IMR-90 (cell line): ENCODE measurements around the gene LAMA3. TPM values are rescaled to one million over a fixed set of nuclear protein-coding genes. Genes with fewer than 3 reads are reported as not detected.

ENCODE experiments used
- ATAC-seq: fragments of 200-7000 bp; cut with Tn5 transposase; 2 replicates; pipeline ENCODE4 v1.9.1; 2020; ENCODE audit warnings: low read depth, mild to moderate bottlenecking, moderate library complexity
- BruUV-seq: library from RNA; stranded (reverse); fragments of 400-500 nt; replicated peaks from 2 replicates; lab custom pipeline; 2021; lab: Mats Ljungman, UMichigan
- CTCF ChIA-PET: fragments of 300-600 bp; formaldehyde crosslinking; extraction: SDS; loops from one replicate; lab custom pipeline; 2021; ENCODE audit warnings: antibody characterized with exemption; lab: Yijun Ruan, JAX
- POLR2A ChIA-PET: fragments of 300-600 bp; sonication (Branson Sonifier 250); formaldehyde crosslinking; loops from one replicate; lab custom pipeline; 2022; ENCODE audit warnings: antibody characterized with exemption; ENCODE audit not compliant: unreplicated experiment; lab: Charles Lee
- DNase-seq: peaks from one replicate; pipeline ENCODE4 v3.0.0; 2013
- H2AFZ ChIP-seq: replicated peaks from 2 replicates; pipeline ENCODE3; 2013; ENCODE audit warnings: low read length, mild to moderate bottlenecking; ENCODE audit not compliant: poor library complexity
- H2AK5ac ChIP-seq: 2 replicates; pipeline ENCODE4 v1.6.1; 2013; ENCODE audit warnings: low read depth, low read length, inconsistent platforms
- H2AK9ac ChIP-seq: replicated peaks from 2 replicates; pipeline ENCODE3; 2013; ENCODE audit warnings: mild to moderate bottlenecking, low read depth, low read length, moderate library complexity; ENCODE audit not compliant: poor library complexity
- H2BK120ac ChIP-seq: 2 replicates; pipeline ENCODE4 v1.6.1; 2013; ENCODE audit warnings: low read depth, low read length, inconsistent platforms
- H2BK15ac ChIP-seq: 3 replicates; pipeline ENCODE4 v1.6.1; 2013; ENCODE audit warnings: low read depth, low read length, inconsistent platforms
- H2BK20ac ChIP-seq: 2 replicates; pipeline ENCODE4 v1.6.1; 2013; ENCODE audit warnings: low read depth, mild to moderate bottlenecking, inconsistent platforms, low read length, moderate library complexity
- H2BK5ac ChIP-seq: 2 replicates; pipeline ENCODE4 v1.6.1; 2013; ENCODE audit warnings: mild to moderate bottlenecking, low read depth, low read length, inconsistent platforms; ENCODE audit not compliant: poor library complexity, severe bottlenecking
- H3K14ac ChIP-seq: replicated peaks from 2 replicates; pipeline ENCODE4 v1.6.1; 2013; ENCODE audit warnings: low read depth, low read length, inconsistent platforms
- H3K18ac ChIP-seq: 2 replicates; pipeline ENCODE4 v1.6.1; 2013; ENCODE audit warnings: low read depth, low read length, control low read depth
- H3K23ac ChIP-seq: 2 replicates; pipeline ENCODE4 v1.6.1; 2013; ENCODE audit warnings: low read depth, low read length, inconsistent platforms
- H3K27ac ChIP-seq: 2 replicates; pipeline ENCODE4 v1.5.1; 2013; ENCODE audit warnings: mild to moderate bottlenecking, control low read depth, low read length; ENCODE audit not compliant: insufficient read depth
- H3K27me3 ChIP-seq: 2 replicates; pipeline ENCODE4 v1.6.1; 2013; ENCODE audit warnings: low read length; ENCODE audit not compliant: control insufficient read depth, insufficient read depth
- H3K36me3 ChIP-seq: 2 replicates; pipeline ENCODE4 v1.6.1; 2013; ENCODE audit warnings: low read length, mixed read lengths; ENCODE audit not compliant: control insufficient read depth, insufficient read depth
- H3K4ac ChIP-seq: 2 replicates; pipeline ENCODE4 v1.6.1; 2013; ENCODE audit warnings: low read depth, low read length, inconsistent platforms
- H3K4me1 ChIP-seq: 2 replicates; pipeline ENCODE4 v1.6.1; 2013; ENCODE audit warnings: low read length, mixed read lengths; ENCODE audit not compliant: control insufficient read depth, insufficient read depth
- H3K4me2 ChIP-seq: 2 replicates; pipeline ENCODE4 v1.6.1; 2013; ENCODE audit warnings: low read depth, mild to moderate bottlenecking, control low read depth, low read length, moderate library complexity
- H3K4me3 ChIP-seq: 2 replicates; pipeline ENCODE4 v1.5.1; 2013; ENCODE audit warnings: low read depth, mild to moderate bottlenecking, control low read depth, low read length, moderate library complexity; ENCODE audit not compliant: insufficient read depth
- H3K56ac ChIP-seq: 2 replicates; pipeline ENCODE4 v1.6.1; 2013; ENCODE audit warnings: low read length, inconsistent platforms; ENCODE audit not compliant: insufficient read depth; ENCODE audit errors: extremely low read depth
- H3K79me1 ChIP-seq, 2 experiments: 2 replicates each; pipeline ENCODE4 v1.6.1; 2013; ENCODE audit warnings: low read length in 2 of 2, inconsistent platforms in 1 of 2, low read depth in 1 of 2
- H3K9ac ChIP-seq: 2 replicates; pipeline ENCODE4 v1.6.1; 2013; ENCODE audit warnings: low read depth, low read length, control low read depth
- H3K9me1 ChIP-seq: 2 replicates; pipeline ENCODE4 v1.6.1; 2013; ENCODE audit warnings: low read length, inconsistent platforms; ENCODE audit not compliant: insufficient read depth
- H3K9me3 ChIP-seq: 2 replicates; pipeline ENCODE4 v1.6.1; 2013; ENCODE audit warnings: low read length; ENCODE audit not compliant: control insufficient read depth, insufficient read depth
- H4K20me1 ChIP-seq: 2 replicates; pipeline ENCODE4 v1.6.1; 2013; ENCODE audit warnings: low read length, inconsistent platforms; ENCODE audit not compliant: insufficient read depth
- H4K5ac ChIP-seq: 2 replicates; pipeline ENCODE4 v1.6.1; 2013; ENCODE audit warnings: mild to moderate bottlenecking, low read depth, low read length, control low read depth
- H4K8ac ChIP-seq, 2 experiments: 2 replicates each; pipeline ENCODE4 v1.6.1; 2013; ENCODE audit warnings: low read depth in 2 of 2, low read length in 2 of 2, control low read depth in 1 of 2, inconsistent platforms in 1 of 2
- H4K91ac ChIP-seq: 2 replicates; pipeline ENCODE4 v1.6.1; 2013; ENCODE audit warnings: low read depth, low read length, inconsistent platforms; ENCODE audit not compliant: insufficient read depth
- BHLHE40 ChIP-seq: fragments of 150-350 bp; IDR thresholded peaks from 2 replicates; pipeline ENCODE4 v1.6.1; 2016; ENCODE audit warnings: mild to moderate bottlenecking, low read depth, low read length
- CEBPB ChIP-seq: IDR thresholded peaks from 2 replicates; pipeline ENCODE4 v1.6.1; 2012; ENCODE audit warnings: low read depth, low read length, improper control_type of control experiment
- MAFK ChIP-seq: IDR thresholded peaks from 2 replicates; pipeline ENCODE4 v1.6.1; 2012; ENCODE audit warnings: low read depth, low read length, improper control_type of control experiment
- MAZ ChIP-seq: IDR thresholded peaks from 2 replicates; pipeline ENCODE4 v1.6.1; 2012; ENCODE audit warnings: low read depth, mild to moderate bottlenecking, low read length, improper control_type of control experiment, moderate library complexity, borderline replicate concordance
- MXI1 ChIP-seq: IDR thresholded peaks from 2 replicates; pipeline ENCODE4 v1.6.1; 2012; ENCODE audit warnings: low read depth, mild to moderate bottlenecking, low read length, moderate library complexity, borderline replicate concordance
- NFE2L2 ChIP-seq: fragments of 150-350 bp; IDR thresholded peaks from 2 replicates; pipeline ENCODE4 v1.6.1; 2016; ENCODE audit warnings: low read depth, mild to moderate bottlenecking, low read length
- POLR2A ChIP-seq: IDR thresholded peaks from 2 replicates; pipeline ENCODE4 v1.6.1; 2012; ENCODE audit warnings: mild to moderate bottlenecking, low read depth, low read length
- RAD21 ChIP-seq: IDR thresholded peaks from 2 replicates; pipeline ENCODE4 v1.6.1; 2012; ENCODE audit warnings: low read length, improper control_type of control experiment
- RCOR1 ChIP-seq: IDR thresholded peaks from 2 replicates; pipeline ENCODE4 v1.6.1; 2012; ENCODE audit warnings: mild to moderate bottlenecking, low read length, improper control_type of control experiment; ENCODE audit not compliant: insufficient replicate concordance
- RFX5 ChIP-seq: IDR thresholded peaks from 2 replicates; pipeline ENCODE4 v1.8.0; 2012; ENCODE audit warnings: low read depth, mild to moderate bottlenecking, low read length, moderate library complexity
- SMC3 ChIP-seq: fragments of 150-350 bp; IDR thresholded peaks from 2 replicates; pipeline ENCODE4 v1.6.1; 2016; ENCODE audit warnings: low read depth, mild to moderate bottlenecking, antibody characterized with exemption, low read length, moderate library complexity
- whole genome bisulfite sequencing, 2 experiments: methylation state at CpG; one replicate each; pipeline versions ENCODE4 v1.1.5 to v1.1.7; 2013; ENCODE audit warnings: missing lambda C conversion rate in 2 of 2; ENCODE audit not compliant: insufficient read length in 1 of 2; ENCODE audit errors: extremely low coverage in 2 of 2; 5-methylcytosine and 5-hydroxymethylcytosine counted together
- dilution Hi-C: fragments of 300-500 bp; cut with HindIII; formaldehyde crosslinking; loops from one replicate; pipeline ENCODE4 v1.14.3; 2018; ENCODE audit warnings: low sequenced_read_pairs; ENCODE audit not compliant: unreplicated experiment
- in situ Hi-C: fragments of 300-500 bp; cut with MboI; formaldehyde crosslinking; loops from 3 replicates; pipeline ENCODE4 v1.14.3; 2019; ENCODE audit warnings: low sequenced_read_pairs, inconsistent platforms, mixed read lengths
- intact Hi-C: fragments of 100-400 bp; cut with micrococcal nuclease; formaldehyde crosslinking; loops from 2 replicates; pipeline ENCODE4 v1.10.0; 2022
- polyA plus RNA-seq, 3 experiments: library from polyadenylated mRNA; depleted of rRNA; stranded (reverse); fragments of >200 nt; gene quantifications; 2 replicates each; pipeline ENCODE4 v1.2.3, GENCODE V29; 2012; ENCODE audit warnings: low replicate concordance in 1 of 3
- total RNA-seq: library from RNA; depleted of rRNA; stranded (reverse); fragments of >200 nt; gene quantifications from 2 replicates; pipeline ENCODE4 v1.2.3, GENCODE V29; 2012
- TF ChIP-seq, protein P1 (sequence below): conservative IDR thresholded peaks from 2 replicates; pipeline ENCODE4 v1.5.1; 2012; ENCODE audit warnings: mild to moderate bottlenecking, low read depth, low read length, improper control_type of control experiment
- TF ChIP-seq, protein P2 (sequence below): fragments of 150-350 bp; IDR thresholded peaks from 2 replicates; pipeline ENCODE4 v1.6.1; 2016; ENCODE audit warnings: low read depth, mild to moderate bottlenecking, low read length, moderate library complexity, borderline replicate concordance
- TF ChIP-seq, protein P3 (sequence below): fragments of 150-350 bp; IDR thresholded peaks from 2 replicates; pipeline ENCODE4 v1.6.1; 2017; ENCODE audit warnings: mild to moderate bottlenecking, antibody characterized with exemption, low read length, low read depth

LAMA3 gene
- total and polyA plus RNA-seq, 2 of the 4 experiments (the other 2 are of a cell fraction), result 0.18 to 0.19 TPM

DNA sequence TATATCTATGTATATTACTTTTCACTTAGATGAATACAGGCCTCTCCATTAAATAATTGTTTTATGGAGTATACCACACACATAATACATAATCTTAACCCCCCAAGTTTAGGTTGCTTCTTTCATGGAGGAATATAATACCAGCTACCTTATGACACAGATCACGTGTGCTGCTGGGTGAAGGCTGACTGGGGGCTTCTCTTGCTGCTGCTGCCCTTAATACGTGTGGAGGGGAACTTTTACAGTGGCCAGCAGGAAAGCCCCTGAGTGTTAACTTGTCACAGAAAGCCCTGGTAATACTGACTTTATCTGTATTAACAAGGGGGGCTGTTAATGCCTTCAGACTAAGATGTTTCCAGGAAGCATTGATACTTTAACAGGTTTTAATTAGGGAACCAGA lies 63.1 kb downstream of the LAMA3 start:
- H3K4me2 ChIP-seq, result no peak overlapping the region
- peaks cover 15% of the 10 kb centered on the region for H3K27me3 ChIP-seq
- no peak overlapping the region for H3K18ac ChIP-seq
- no peak overlapping the region for H3K4ac ChIP-seq
- no peak overlapping the region for H4K91ac ChIP-seq
- H3K79me1 ChIP-seq, result no peaks in the 10 kb centered on the region
- H3K56ac ChIP-seq, result no peak overlapping the region
- H3K14ac ChIP-seq, result no peak overlapping the region
- H2AFZ ChIP-seq, result no peak overlapping the region
- dilution Hi-C loops (no loop called here), in situ Hi-C loops (no loop called here), intact Hi-C loops (no loop called here)
- no peak overlapping the region for H3K4me3 ChIP-seq
- no peak overlapping the region for H3K23ac ChIP-seq
- H2BK15ac ChIP-seq, result no peak overlapping the region
- H2BK20ac ChIP-seq, result no peak overlapping the region
- DNase-seq, result no peak
- WGBS, 2 experiments, result no CpG with 5 or more reads among the region's 2 CpGs
- no peaks in the 10 kb centered on the region; the same call in 1 of the 2 replicates for H3K9me1 ChIP-seq
- no peak overlapping the region for H3K27ac ChIP-seq
- H4K8ac ChIP-seq, result no peak overlapping the region
- ChIA-PET CTCF (no interaction called here), POLR2A (no interaction called here)
- H4K20me1 ChIP-seq, result no peaks in the 10 kb centered on the region
- no peak overlapping the region for H2BK120ac ChIP-seq
- H2BK5ac ChIP-seq, result no peak overlapping the region
- no peaks in the 10 kb centered on the region for H3K4me1 ChIP-seq
- no peak for ATAC-seq
- no peak for TF ChIP-seq NFE2L2
- TF ChIP-seq, protein P1, sequence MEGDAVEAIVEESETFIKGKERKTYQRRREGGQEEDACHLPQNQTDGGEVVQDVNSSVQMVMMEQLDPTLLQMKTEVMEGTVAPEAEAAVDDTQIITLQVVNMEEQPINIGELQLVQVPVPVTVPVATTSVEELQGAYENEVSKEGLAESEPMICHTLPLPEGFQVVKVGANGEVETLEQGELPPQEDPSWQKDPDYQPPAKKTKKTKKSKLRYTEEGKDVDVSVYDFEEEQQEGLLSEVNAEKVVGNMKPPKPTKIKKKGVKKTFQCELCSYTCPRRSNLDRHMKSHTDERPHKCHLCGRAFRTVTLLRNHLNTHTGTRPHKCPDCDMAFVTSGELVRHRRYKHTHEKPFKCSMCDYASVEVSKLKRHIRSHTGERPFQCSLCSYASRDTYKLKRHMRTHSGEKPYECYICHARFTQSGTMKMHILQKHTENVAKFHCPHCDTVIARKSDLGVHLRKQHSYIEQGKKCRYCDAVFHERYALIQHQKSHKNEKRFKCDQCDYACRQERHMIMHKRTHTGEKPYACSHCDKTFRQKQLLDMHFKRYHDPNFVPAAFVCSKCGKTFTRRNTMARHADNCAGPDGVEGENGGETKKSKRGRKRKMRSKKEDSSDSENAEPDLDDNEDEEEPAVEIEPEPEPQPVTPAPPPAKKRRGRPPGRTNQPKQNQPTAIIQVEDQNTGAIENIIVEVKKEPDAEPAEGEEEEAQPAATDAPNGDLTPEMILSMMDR, result no peak
- TF ChIP-seq, protein P2, sequence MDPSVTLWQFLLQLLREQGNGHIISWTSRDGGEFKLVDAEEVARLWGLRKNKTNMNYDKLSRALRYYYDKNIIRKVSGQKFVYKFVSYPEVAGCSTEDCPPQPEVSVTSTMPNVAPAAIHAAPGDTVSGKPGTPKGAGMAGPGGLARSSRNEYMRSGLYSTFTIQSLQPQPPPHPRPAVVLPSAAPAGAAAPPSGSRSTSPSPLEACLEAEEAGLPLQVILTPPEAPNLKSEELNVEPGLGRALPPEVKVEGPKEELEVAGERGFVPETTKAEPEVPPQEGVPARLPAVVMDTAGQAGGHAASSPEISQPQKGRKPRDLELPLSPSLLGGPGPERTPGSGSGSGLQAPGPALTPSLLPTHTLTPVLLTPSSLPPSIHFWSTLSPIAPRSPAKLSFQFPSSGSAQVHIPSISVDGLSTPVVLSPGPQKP, result no peak
- TF ChIP-seq POLR2A, result no peak
- TF ChIP-seq, protein P3, sequence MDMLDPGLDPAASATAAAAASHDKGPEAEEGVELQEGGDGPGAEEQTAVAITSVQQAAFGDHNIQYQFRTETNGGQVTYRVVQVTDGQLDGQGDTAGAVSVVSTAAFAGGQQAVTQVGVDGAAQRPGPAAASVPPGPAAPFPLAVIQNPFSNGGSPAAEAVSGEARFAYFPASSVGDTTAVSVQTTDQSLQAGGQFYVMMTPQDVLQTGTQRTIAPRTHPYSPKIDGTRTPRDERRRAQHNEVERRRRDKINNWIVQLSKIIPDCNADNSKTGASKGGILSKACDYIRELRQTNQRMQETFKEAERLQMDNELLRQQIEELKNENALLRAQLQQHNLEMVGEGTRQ, result no peak
- no peak for TF ChIP-seq CEBPB
- TF ChIP-seq BHLHE40, result no peak
- no peak for TF ChIP-seq SMC3
- no peak for TF ChIP-seq RFX5
- TF ChIP-seq MXI1, result no peak
- no peak for TF ChIP-seq RAD21
- no peak for TF ChIP-seq MAFK
- no peak for TF ChIP-seq MAZ
- no peak for TF ChIP-seq RCOR1
- H2AK5ac ChIP-seq, result no peak overlapping the region
- H3K36me3 ChIP-seq, result no peaks in the 10 kb centered on the region
- H2AK9ac ChIP-seq, result no peak overlapping the region
- no peak overlapping the region for H3K9ac ChIP-seq
- no TSS peak for BruUV-seq
- H4K5ac ChIP-seq, result no peak overlapping the region
- H3K9me3 ChIP-seq, result no peaks in the 10 kb centered on the region
